H1 (cell line): ENCODE data around the gene ZNF789. TPM values are rescaled to one million over a fixed set of nuclear protein-coding genes. Genes with fewer than 3 reads are reported as not detected.

Experiments
- CTCF ChIA-PET: fragments of 300-600 bp; sonication (Branson Sonifier 250); formaldehyde crosslinking; loops from one replicate; lab custom pipeline; 2021; ENCODE audit not compliant: partially characterized antibody; lab: Charles Lee
- POLR2A ChIA-PET: fragments of 300-600 bp; sonication (Branson Sonifier 250); formaldehyde crosslinking; loops from one replicate; lab custom pipeline; 2021; ENCODE audit warnings: inconsistent platforms; ENCODE audit not compliant: partially characterized antibody; lab: Charles Lee
- DNase-seq, 2 experiments: peaks; one replicate each; pipeline versions ENCODE4 v3.0.0 to v3.0.0-alpha.2; 2010 to 2022; ENCODE audit warnings: low spot score in 2 of 2, low read depth in 1 of 2, mixed read lengths in 1 of 2
- FAIRE-seq: peaks from 2 replicates; lab custom pipeline; 2011; peaks lifted over from hg19 to GRCh38; lab: Jason Lieb, UNC
- H2AFZ ChIP-seq: 2 replicates; pipeline ENCODE4 v1.8.1; 2012; ENCODE audit warnings: low read length, inconsistent platforms
- H2AK5ac ChIP-seq: 2 replicates; pipeline ENCODE4 v1.6.1; 2013; ENCODE audit warnings: low read depth, low read length
- H2BK120ac ChIP-seq: replicated peaks from 2 replicates; pipeline ENCODE3; 2013; ENCODE audit warnings: low read depth, low read length, inconsistent platforms
- H2BK12ac ChIP-seq: 2 replicates; pipeline ENCODE4 v1.6.1; 2013; ENCODE audit warnings: low read depth, low read length
- H2BK15ac ChIP-seq: 2 replicates; pipeline ENCODE4 v1.6.1; 2013; ENCODE audit warnings: low read length
- H2BK20ac ChIP-seq: 2 replicates; pipeline ENCODE4 v1.6.1; 2013; ENCODE audit warnings: low read length
- H2BK5ac ChIP-seq: 2 replicates; pipeline ENCODE4 v1.6.1; 2013; ENCODE audit warnings: low read depth, low read length
- H3K14ac ChIP-seq: 2 replicates; pipeline ENCODE4 v1.6.1; 2013; ENCODE audit warnings: inconsistent platforms; ENCODE audit not compliant: insufficient read length
- H3K18ac ChIP-seq: 2 replicates; pipeline ENCODE4 v1.6.1; 2013; ENCODE audit warnings: low read length; ENCODE audit errors: extremely low read depth
- H3K23ac ChIP-seq: 2 replicates; pipeline ENCODE4 v1.6.1; 2013; ENCODE audit warnings: inconsistent platforms; ENCODE audit not compliant: insufficient read length
- H3K23me2 ChIP-seq: 2 replicates; pipeline ENCODE4 v1.6.1; 2013; ENCODE audit warnings: low read depth, low read length
- H3K27ac ChIP-seq: 2 replicates; pipeline ENCODE4 v1.6.1; 2011; ENCODE audit warnings: low read depth, low read length, inconsistent platforms
- H3K27me3 ChIP-seq, 4 experiments: replicated peaks in 1 of 4; 1 replicate in 1 of 4; 2 replicates in 3 of 4; pipeline versions ENCODE4 v1.6.1 to v1.8.1; 2011 to 2013; ENCODE audit warnings: low read length in 3 of 4, mild to moderate bottlenecking in 3 of 4, inconsistent platforms in 2 of 4, mixed read lengths in 2 of 4, moderate library complexity in 1 of 4; ENCODE audit not compliant: control insufficient read depth in 3 of 4, insufficient read depth in 3 of 4; ENCODE audit errors: extremely low read depth in 1 of 4
- H3K36me3 ChIP-seq, 4 experiments: 2 replicates each; pipeline versions ENCODE4 v1.6.1 to v1.8.1; 2011 to 2013; ENCODE audit warnings: mild to moderate bottlenecking in 4 of 4, low read length in 3 of 4, moderate library complexity in 2 of 4, control low read depth in 1 of 4, inconsistent platforms in 1 of 4; ENCODE audit not compliant: insufficient read depth in 4 of 4, control insufficient read depth in 2 of 4
- H3K4ac ChIP-seq: replicated peaks from 2 replicates; pipeline ENCODE3; 2013; ENCODE audit warnings: low read length, low read depth, mixed read lengths, inconsistent platforms; ENCODE audit not compliant: insufficient read length
- H3K4me1 ChIP-seq, 4 experiments: replicated peaks in 1 of 4; 1 replicate in 1 of 4; 2 replicates in 3 of 4; pipeline versions ENCODE4 v1.6.1 to v1.8.1; 2011 to 2013; ENCODE audit warnings: low read length in 3 of 4, inconsistent platforms in 2 of 4, mixed read lengths in 1 of 4; ENCODE audit not compliant: insufficient read depth in 4 of 4, control insufficient read depth in 3 of 4
- H3K4me2 ChIP-seq, 2 experiments: 2 replicates each; pipeline versions ENCODE4 v1.6.1 to v1.8.1; 2011 to 2013; ENCODE audit warnings: low read depth in 2 of 2, low read length in 2 of 2, control low read depth in 1 of 2, inconsistent platforms in 1 of 2, mild to moderate bottlenecking in 1 of 2; ENCODE audit not compliant: insufficient read depth in 1 of 2
- H3K4me3 ChIP-seq, 4 experiments: fragments of 200-600, 300-600 bp in 1 of 4; sonication (generic), shearing (Covaris generic), sonication (Bioruptor Twin) in 1 of 4; 2 replicates each; pipeline versions ENCODE4 v1.5.1 to v1.8.1; 2011 to 2016; ENCODE audit warnings: low read length in 4 of 4, low read depth in 3 of 4, control low read depth in 2 of 4, inconsistent platforms in 2 of 4, mild to moderate bottlenecking in 2 of 4, mixed read lengths in 1 of 4, moderate library complexity in 1 of 4; ENCODE audit not compliant: insufficient read depth in 2 of 4; ENCODE audit errors: extremely low read depth in 1 of 4
- H3K56ac ChIP-seq: replicated peaks from 2 replicates; pipeline ENCODE3; 2013; ENCODE audit warnings: low read depth, mild to moderate bottlenecking, mixed read lengths, low read length, inconsistent platforms; ENCODE audit not compliant: insufficient read length
- H3K79me1 ChIP-seq: 2 replicates; pipeline ENCODE4 v1.6.1; 2013; ENCODE audit warnings: low read depth, low read length, control low read depth
- H3K79me2 ChIP-seq, 2 experiments: 2 replicates each; pipeline versions ENCODE4 v1.6.1 to v1.8.1; 2012 to 2013; ENCODE audit warnings: low read length in 2 of 2, mild to moderate bottlenecking in 2 of 2, inconsistent platforms in 1 of 2; ENCODE audit not compliant: insufficient read depth in 2 of 2, control insufficient read depth in 1 of 2
- H3K9ac ChIP-seq, 4 experiments: replicated peaks in 1 of 4; 1 replicate in 1 of 4; 2 replicates in 3 of 4; pipeline versions ENCODE4 v1.6.1 to v1.8.1; 2011 to 2013; ENCODE audit warnings: low read depth in 3 of 4, low read length in 3 of 4, control low read depth in 2 of 4, mild to moderate bottlenecking in 2 of 4, moderate library complexity in 2 of 4, inconsistent platforms in 1 of 4; ENCODE audit errors: extremely low read depth in 1 of 4
- H3K9me3 ChIP-seq, 2 experiments: 2 replicates each; pipeline versions ENCODE4 v1.6.1 to v1.8.1; 2012 to 2013; ENCODE audit warnings: mild to moderate bottlenecking in 2 of 2, moderate library complexity in 2 of 2, control low read depth in 1 of 2, inconsistent platforms in 1 of 2, low read depth in 1 of 2, low read length in 1 of 2, mixed read lengths in 1 of 2; ENCODE audit not compliant: insufficient read depth in 2 of 2
- H4K20me1 ChIP-seq, 2 experiments: replicated peaks in 1 of 2; 2 replicates each; pipeline versions ENCODE3 to v1.8.1; 2011 to 2013; ENCODE audit warnings: inconsistent platforms in 2 of 2, low read length in 2 of 2, mild to moderate bottlenecking in 1 of 2; ENCODE audit not compliant: insufficient read depth in 2 of 2, control insufficient read depth in 1 of 2
- H4K5ac ChIP-seq: 2 replicates; pipeline ENCODE4 v1.6.1; 2013; ENCODE audit warnings: low read length, low read depth, mixed read lengths, inconsistent platforms; ENCODE audit not compliant: insufficient read length
- H4K8ac ChIP-seq: 2 replicates; pipeline ENCODE4 v1.8.0; 2013; ENCODE audit warnings: mild to moderate bottlenecking, moderate library complexity, low read length, inconsistent platforms; ENCODE audit not compliant: insufficient read depth; ENCODE audit errors: extremely low read depth
- H4K91ac ChIP-seq: replicated peaks from 2 replicates; pipeline ENCODE3; 2013; ENCODE audit warnings: low read length, mixed read lengths, inconsistent platforms; ENCODE audit not compliant: insufficient read length
- EZH2 ChIP-seq: fragments of 200-600 bp; sonication (generic); IDR thresholded peaks from 2 replicates; pipeline ENCODE4 v1.7.1; 2012; ENCODE audit warnings: low read depth, mild to moderate bottlenecking, moderate library complexity, low read length, inconsistent platforms; ENCODE audit not compliant: severe bottlenecking
- JUND ChIP-seq: IDR thresholded peaks from 2 replicates; pipeline ENCODE4 v1.6.1; 2011; ENCODE audit warnings: mild to moderate bottlenecking, improper control_type of control experiment, low read length
- POLR2A ChIP-seq, 2 experiments: IDR thresholded peaks; 1 replicate in 1 of 2; 2 replicates in 1 of 2; pipeline ENCODE4 v1.6.1; 2011; ENCODE audit warnings: low read depth in 2 of 2, low read length in 2 of 2, mild to moderate bottlenecking in 2 of 2; ENCODE audit errors: control extremely low read depth in 1 of 2
- WGBS, 2 experiments: shearing (Covaris generic) in 1 of 2; methylation state at CpG; one replicate each; pipeline versions ENCODE4 v1.1.6 to v1.1.7; 2013 to 2015; ENCODE audit warnings: low lambda C conversion rate in 2 of 2, mixed read lengths in 2 of 2, inconsistent platforms in 1 of 2, low coverage in 1 of 2, missing lambda C conversion rate in 1 of 2; ENCODE audit not compliant: insufficient replicate concordance in 2 of 2, insufficient coverage in 1 of 2, insufficient read length in 1 of 2; ENCODE audit errors: extremely low coverage in 1 of 2, missing lambda C conversion rate in 1 of 2; 5-methylcytosine and 5-hydroxymethylcytosine counted together
- polyA plus RNA-seq, 7 experiments: library from polyadenylated mRNA; depleted of rRNA in 3 of 7; stranded (reverse) in 5 of 7; unstranded in 2 of 7; fragments of >200 nt in 5 of 7; fragments of 200-250 nt in 2 of 7; gene quantifications; 1 replicate in 5 of 7; 2 replicates in 1 of 7; 4 replicates in 1 of 7; pipeline versions ENCODE4 v1.2.1 to v1.2.3, GENCODE V29; 2011 to 2013; ENCODE audit warnings: missing spikeins in 2 of 7, mixed read lengths in 2 of 7
- total RNA-seq: library from RNA; stranded (reverse); fragmentation: NEBNext Ultra II Directional; extraction: Animal tissue kit (Norgen Biotek cat#: 25700); gene quantifications from 2 replicates; pipeline ENCODE4 v1.2.1, GENCODE V29; 2021

Gene ZNF789
- total and polyA plus RNA-seq, 2 of the 8 experiments (the other 6 are each of a cell fraction or from before 2014, with no cell fraction given): 11.4 to 12.5 TPM

- H2BK120ac ChIP-seq: no peak overlapping the region
- TF ChIP-seq EZH2 (no peak), POLR2A (IDR thresholded peaks at IDR 0.05; ENCODE audit: control extremely low read depth in 1 of 2, low read depth in 2 of 2, low read length in 2 of 2) (no peak), JUND (no peak)
- no peak overlapping the region for H3K56ac ChIP-seq
- H3K23me2 ChIP-seq: peaks cover 9% of the 10 kb centered on the region; the same call in 1 of the 2 replicates
- no peak for FAIRE-seq
- peaks cover 0 to 4% (median 0%) of the 10 kb centered on the region in 4 experiments; a peak in 3 of 7 replicates for H3K4me1 ChIP-seq
- H3K4me2 ChIP-seq: peak overlapping the region; percentile 63 to 93
- no peak overlapping the region for H4K8ac ChIP-seq
- peaks cover 7% of the 10 kb centered on the region; the same call in 1 of the 2 replicates for H3K79me1 ChIP-seq
- H3K27me3 ChIP-seq: no peaks in the 10 kb centered on the region
- peak overlapping the region; percentile 86 to 100 (median 93) for H3K4me3 ChIP-seq
- H3K79me2 ChIP-seq: peaks cover 9 to 37% of the 10 kb centered on the region in 2 experiments
- no peak for DNase-seq
- no peak overlapping the region for H2AFZ ChIP-seq
- no peak overlapping the region for H2BK12ac ChIP-seq
- no peak overlapping the region for H3K14ac ChIP-seq
- H3K9me3 ChIP-seq: no peaks in the 10 kb centered on the region
- peaks cover 0 to 10% (median 3%) of the 10 kb centered on the region in 4 experiments; a peak in 4 of 8 replicates for H3K36me3 ChIP-seq
- peaks cover 5 to 12% of the 10 kb centered on the region in 2 experiments for H4K20me1 ChIP-seq
- H3K27ac ChIP-seq: no peak overlapping the region
- H4K5ac ChIP-seq: no peak overlapping the region
- H3K18ac ChIP-seq: no peak overlapping the region
- H4K91ac ChIP-seq: no peak overlapping the region
- CTCF ChIA-PET: interaction anchor here (0.7 to 2.0 kb wide), 7 partner anchors 12 to 843 kb away, joined by 3 to 6 read pairs (median 3); no protein-coding TSS in a partner anchor
- no peak overlapping the region for H2BK15ac ChIP-seq
- H2BK20ac ChIP-seq: no peak overlapping the region
- peak overlapping the region in 3 of 4 experiments; percentile 67 to 94 (median 86); a peak in 5 of 7 replicates for H3K9ac ChIP-seq
- WGBS, 2 experiments: 50% methylated on average over 16 of the region's 16 CpGs; no CpG with 5 or more reads in 1 of the 2 experiments
- H3K4ac ChIP-seq: no peak overlapping the region
- H3K23ac ChIP-seq: no peak overlapping the region
- no peak overlapping the region for H2BK5ac ChIP-seq
- POLR2A ChIA-PET: interaction anchor here (0.6 to 3.4 kb wide), 15 partner anchors 9 to 231 kb away, joined by 3 to 21 read pairs (median 3); partner anchors contain the start of genes BUD31, FAM200A, PDAP1 and ZNF655
- H2AK5ac ChIP-seq: no peak overlapping the region
Measured at GRCh38 chr7:99500637-99501009, 27.9 kb downstream of the ZNF789 start.
